C4-2B (cell line): ENCODE data around the gene SPATA13.
"Not testable (repeated sequence)": the region's sequence is repeated elsewhere in the genome, so short reads cannot be mapped to it uniquely, and the experiment has no call there.

Experiments
- H3K27ac ChIP-seq: fragments of 450-650 bp; 2 replicates; pipeline ENCODE4 v1.5.1; 2017
- ZFX ChIP-seq: fragments of 450-650 bp; IDR thresholded peaks from 2 replicates; pipeline ENCODE4 v1.6.1; 2017
- TF ChIP-seq, protein P1 (sequence below): fragments of 450-650 bp; conservative IDR thresholded peaks from 2 replicates; pipeline ENCODE4 v1.5.1; 2017; ENCODE audit warnings: mild to moderate bottlenecking

SPATA13 gene

DNA sequence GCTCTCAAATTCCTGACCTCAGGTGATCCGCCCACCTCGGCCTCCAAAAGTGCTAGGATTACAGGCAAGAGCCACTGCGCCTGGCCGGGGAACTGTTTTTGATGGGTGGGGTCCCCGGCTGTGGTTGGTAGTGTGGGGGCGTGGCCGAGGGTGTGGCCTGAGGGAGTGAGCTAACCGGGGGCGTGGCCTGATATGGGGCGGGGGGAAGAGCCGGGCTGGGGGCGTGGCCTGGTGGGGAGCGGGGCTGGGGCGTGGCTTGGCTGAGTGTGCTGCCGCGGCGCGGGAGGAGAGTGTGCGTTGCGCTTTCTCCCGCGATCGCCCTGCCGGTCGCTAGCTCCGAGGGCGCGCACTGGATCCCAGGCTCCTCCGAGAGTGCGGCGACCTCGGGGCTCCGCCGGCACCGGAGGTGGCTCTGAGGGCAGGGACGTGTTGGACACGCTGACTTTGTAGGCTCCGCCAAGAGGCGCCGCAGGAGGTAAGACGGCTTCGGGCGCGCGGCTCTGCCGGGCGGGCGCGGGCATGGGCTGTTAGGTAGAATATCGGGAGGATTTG lies at the start of gene SPATA13:
Gene SPATA13, plus strand, starts transcription at position 263 of the 552 bp plus-strand sequence. CDS start 62,210 bp downstream, outside the sequence.
- H3K27ac ChIP-seq: peak within 1 kb of the TSS; percentile 89
- TF ChIP-seq ZFX: no peak
- TF ChIP-seq, protein P1, sequence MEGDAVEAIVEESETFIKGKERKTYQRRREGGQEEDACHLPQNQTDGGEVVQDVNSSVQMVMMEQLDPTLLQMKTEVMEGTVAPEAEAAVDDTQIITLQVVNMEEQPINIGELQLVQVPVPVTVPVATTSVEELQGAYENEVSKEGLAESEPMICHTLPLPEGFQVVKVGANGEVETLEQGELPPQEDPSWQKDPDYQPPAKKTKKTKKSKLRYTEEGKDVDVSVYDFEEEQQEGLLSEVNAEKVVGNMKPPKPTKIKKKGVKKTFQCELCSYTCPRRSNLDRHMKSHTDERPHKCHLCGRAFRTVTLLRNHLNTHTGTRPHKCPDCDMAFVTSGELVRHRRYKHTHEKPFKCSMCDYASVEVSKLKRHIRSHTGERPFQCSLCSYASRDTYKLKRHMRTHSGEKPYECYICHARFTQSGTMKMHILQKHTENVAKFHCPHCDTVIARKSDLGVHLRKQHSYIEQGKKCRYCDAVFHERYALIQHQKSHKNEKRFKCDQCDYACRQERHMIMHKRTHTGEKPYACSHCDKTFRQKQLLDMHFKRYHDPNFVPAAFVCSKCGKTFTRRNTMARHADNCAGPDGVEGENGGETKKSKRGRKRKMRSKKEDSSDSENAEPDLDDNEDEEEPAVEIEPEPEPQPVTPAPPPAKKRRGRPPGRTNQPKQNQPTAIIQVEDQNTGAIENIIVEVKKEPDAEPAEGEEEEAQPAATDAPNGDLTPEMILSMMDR: no peak

DNA sequence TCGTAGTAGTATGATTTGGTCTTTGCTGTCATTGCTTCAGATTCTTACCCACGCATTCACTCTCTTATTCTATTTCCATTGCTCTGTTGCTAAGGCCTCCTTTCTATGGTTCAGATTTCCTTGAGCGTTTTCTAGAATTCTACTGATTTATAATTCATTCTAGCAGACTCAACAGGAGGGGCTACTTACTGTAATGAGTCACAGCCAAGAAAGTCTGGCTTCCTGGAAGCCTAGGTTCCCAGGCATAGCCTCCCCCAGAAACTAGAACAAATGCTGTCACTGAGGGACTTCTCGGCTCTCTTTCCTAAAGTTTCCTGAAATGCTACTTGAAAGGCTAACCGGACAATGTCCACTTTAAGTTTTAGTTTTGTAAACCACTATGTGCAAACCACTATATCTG lies 47.7 kb upstream of the SPATA13 start:
- no peak overlapping the region for H3K27ac ChIP-seq
- TF ChIP-seq, protein P1: no peak
- TF ChIP-seq ZFX: no peak

- H3K27ac ChIP-seq: no peak overlapping the region
- TF ChIP-seq, protein P1: no peak
- TF ChIP-seq ZFX: no peak
These were observed 44.8 kb upstream of the SPATA13 start for GRCh38 chr13:24115671-24116070.

- no peak overlapping the region for H3K27ac ChIP-seq
- TF ChIP-seq, protein P1: no peak
- no peak for TF ChIP-seq ZFX
These were observed 44.4 kb upstream of the SPATA13 start for GRCh38 chr13:24116131-24116530.

- H3K27ac ChIP-seq: no peak overlapping the region
- TF ChIP-seq, protein P1: no peak
- TF ChIP-seq ZFX: no peak
These were observed 41.9 kb upstream of the SPATA13 start for GRCh38 chr13:24118576-24118975.

- no peak overlapping the region for H3K27ac ChIP-seq
- no peak; the same call in 1 of the 2 replicates for TF ChIP-seq ZFX
- TF ChIP-seq, protein P1: no peak
These were observed 40.7 kb upstream of the SPATA13 start for GRCh38 chr13:24119626-24120508.

- not testable (repeated sequence) for H3K27ac ChIP-seq
These were observed 38.5 kb upstream of the SPATA13 start for GRCh38 chr13:24122045-24122444.
